ENCODE data around the gene FAM240B.

FAM240B gene

DNA sequence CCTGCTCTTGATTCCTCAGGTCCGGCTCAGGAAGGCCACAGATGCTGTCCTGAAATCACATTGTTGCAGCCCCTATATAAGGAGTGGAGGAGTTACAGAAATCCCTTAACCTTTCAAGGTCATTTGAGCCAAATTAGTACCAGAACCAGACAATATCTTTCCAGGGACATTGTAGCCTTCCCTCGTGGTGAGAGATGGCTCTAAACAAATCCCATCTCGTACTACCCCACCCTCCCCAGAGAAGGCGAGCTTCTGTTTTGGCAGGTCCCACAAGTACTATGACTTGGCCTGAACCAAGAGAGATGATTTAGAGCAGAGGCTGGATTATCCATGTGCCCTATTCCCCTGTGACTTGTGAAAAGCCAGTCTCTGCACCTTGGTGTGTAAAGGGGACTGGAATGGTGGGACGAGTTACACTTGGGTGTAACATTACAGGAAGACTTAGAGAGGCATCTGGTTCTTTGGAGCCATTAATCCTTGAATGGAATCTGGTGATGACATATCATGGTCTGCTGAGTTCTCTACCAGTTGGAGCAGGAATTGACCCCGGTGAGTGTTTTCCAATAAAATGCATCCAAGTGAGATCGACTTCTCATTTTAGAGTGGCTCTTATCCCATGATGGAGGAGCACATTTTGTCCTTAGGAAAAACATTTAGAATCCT, at the start of gene FAM240B:
Gene FAM240B (minus strand): TSS at position 51 of the 663 bp plus-strand sequence. CDS start 16,134 bp downstream, outside the sequence.
- no peak for DNase-seq (ENCODE audit: low read depth in 1 of 2, low spot score in 1 of 2)

DNA sequence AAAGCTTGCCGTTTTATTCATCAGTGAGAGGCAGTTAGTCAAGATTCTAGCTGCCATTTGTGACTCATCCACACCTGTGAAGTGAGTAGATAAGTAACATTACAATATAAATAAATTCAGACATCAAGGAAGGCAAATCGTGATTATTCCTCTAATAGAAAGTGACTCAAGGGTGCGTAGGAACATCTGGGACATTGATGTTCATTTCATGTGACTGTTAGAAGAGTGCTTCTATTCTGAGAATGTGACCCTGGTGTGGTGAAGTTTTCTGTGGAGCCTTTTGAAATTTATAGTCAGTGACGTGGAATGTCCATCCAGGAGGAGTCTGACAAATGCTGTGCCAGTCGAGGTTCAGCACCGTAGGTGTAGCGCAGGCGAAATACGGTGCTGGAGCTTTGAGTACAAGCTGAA, 48.4 kb upstream of the FAM240B start:
- DNase-seq (ENCODE audit: low read depth in 1 of 2, low spot score in 1 of 2) = no peak

DNA sequence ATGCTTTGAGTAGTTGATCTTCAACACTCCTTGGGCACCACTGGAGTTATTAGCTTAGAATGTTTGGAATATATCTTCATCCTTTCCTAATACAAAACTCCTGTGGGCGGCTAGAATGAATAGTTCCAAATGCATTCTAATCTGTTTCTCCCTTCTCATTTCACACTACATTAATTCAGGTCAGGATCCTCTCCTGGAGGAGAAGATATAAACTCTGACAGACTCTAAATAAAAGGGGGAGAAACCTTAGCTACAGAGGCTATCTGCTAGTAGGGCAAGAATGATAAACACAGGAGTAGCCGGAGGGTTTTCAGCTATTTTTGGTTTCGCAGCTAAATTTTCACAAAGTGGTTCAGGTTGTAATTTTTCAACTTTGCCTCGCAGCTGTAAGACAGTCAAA, 45.2 kb upstream of the FAM240B start:
- no peak for DNase-seq (ENCODE audit: low read depth in 1 of 2, low spot score in 1 of 2)

DNA sequence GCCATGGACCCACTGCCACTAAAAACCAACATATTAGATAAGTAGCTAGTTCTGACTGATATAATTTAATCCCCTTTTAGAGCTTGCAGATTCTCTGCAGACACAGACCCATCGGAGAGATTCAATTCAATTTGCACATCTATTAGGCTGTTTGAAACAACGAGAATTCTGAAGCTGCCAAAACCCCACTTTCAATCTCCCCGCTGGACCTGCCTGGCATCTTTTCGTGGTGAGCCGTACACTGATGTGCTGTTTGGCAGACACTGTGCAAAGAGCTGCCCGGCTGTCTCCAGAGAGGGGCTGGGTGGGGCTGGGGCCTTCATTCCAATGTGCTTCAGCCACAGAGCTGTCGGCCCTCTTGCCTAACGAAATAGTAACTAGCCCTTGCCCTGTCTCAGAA, 42.1 kb upstream of the FAM240B start:
- DNase-seq (ENCODE audit: low read depth in 1 of 2, low spot score in 1 of 2) = no peak

DNA sequence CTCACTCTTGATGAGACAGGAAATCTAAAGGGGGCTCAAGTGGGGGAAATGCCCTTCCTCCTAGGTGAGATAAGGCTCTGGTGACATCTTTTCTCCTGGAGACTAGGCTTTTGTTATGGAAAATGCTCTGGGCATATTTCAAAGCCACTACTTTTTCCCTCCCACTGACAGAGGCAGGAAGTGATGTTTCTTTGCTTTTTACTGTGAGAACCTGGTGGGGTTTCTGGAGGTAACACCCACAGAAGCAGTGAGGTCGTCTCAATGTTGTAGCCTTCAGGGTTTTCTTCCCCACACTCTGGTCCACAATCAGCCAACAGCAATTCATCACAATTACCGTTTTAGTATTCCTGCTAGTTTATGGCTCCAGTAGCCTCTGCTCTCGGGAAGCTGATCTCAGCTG, 41.4 kb upstream of the FAM240B start:
- DNase-seq (ENCODE audit: low read depth in 1 of 2, low spot score in 1 of 2) = no peak

DNA sequence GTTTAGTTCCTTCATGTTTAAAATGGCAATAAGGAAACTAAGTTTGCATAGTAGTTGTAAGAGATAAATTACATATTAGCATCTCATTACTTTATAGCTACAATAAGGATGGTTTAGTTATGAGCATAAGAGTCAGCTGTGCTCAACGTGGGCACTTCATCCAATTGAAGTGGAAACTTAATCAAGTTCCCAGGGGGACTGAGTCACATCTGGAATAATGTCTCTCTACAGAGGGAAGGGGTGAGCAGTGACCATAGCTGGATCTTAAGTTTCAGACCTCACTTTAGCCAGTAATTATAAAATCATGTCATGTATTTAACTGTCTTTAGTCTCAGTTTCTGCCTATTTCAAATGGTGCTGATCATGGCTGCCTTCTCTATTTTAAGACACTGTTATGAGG, 36.8 kb upstream of the FAM240B start:
- DNase-seq (ENCODE audit: low read depth in 1 of 2, low spot score in 1 of 2) = no peak

DNA sequence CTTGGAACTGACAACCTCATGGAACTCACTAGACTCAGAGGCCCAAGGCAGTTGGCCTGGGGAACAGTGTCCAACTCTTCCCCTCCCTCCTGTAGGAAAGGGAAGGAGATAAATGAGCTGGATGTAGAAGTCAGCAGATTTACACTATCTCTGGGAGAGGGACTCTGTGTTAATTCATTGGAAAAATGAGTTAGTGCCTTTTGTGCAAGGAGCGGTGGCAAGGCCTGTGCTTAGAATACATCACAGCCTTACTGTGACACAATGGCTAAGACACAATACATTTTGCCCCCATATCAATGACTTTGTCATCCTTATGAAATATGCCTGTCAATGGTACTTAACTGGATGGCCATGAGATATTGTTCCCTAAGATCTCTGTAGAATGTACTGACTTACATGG, 28.0 kb upstream of the FAM240B start:
- no peak for DNase-seq (ENCODE audit: low read depth in 1 of 2, low spot score in 1 of 2)

DNA sequence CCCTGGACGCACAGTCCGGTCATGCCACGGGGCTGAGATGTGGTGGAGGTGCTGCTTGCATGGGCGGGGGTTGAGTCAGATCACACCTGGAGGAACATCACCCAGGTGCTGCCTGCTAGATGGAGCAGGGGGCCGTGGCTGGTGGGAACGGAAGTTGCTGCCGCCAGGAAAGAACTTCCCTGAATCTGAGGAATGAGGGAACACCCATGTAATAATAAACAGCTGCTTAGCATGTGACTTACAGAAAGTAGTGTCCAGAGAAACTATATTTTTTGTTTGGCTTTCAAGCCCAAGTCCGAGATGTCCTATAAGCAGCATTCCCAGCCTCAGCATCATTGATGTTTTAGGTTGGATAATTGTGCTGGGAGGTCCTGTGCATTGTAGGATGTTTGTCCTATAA, 27.1 kb upstream of the FAM240B start:
- DNase-seq (ENCODE audit: low read depth in 1 of 2, low spot score in 1 of 2) = no peak

DNA sequence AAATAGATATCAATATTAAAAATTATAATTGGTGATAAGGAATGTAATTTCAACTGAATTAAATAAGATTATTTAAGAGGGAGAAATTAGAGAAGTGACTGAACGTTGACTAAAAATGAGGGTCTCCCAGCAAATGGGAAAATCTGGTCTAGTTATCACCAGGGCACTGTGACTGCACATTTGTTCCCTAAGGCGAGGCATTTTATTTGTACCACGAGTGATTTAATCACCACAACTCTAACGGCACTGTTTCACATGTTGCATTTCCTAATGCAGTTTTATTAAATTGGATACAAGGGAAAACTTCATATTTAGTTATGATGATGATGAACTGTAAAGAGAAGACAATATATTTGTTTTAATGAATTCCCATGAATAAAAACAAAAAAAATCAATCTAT, 26.4 kb upstream of the FAM240B start:
- DNase-seq (ENCODE audit: low read depth in 1 of 2, low spot score in 1 of 2) = no peak

DNA sequence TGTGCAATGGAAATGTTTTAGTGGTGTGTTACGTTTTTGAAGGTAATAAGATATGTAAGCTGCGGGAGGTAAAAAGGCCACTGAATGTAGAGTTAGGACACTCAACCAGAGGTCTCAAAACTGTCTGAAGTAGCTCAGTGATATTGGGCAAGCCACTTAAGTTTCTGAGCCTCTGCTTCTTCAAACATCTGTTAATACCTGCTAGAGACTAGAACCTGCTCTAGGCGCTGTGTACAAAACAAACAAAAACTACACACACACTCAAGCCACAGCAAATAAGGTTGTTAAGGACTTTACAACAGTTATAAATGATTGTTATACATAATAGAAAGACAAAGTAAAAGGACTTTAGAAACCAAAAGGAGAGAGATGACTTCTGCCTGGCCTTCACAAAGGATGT, 24.6 kb upstream of the FAM240B start:
- no peak for DNase-seq (ENCODE audit: low read depth in 1 of 2, low spot score in 1 of 2)

DNA sequence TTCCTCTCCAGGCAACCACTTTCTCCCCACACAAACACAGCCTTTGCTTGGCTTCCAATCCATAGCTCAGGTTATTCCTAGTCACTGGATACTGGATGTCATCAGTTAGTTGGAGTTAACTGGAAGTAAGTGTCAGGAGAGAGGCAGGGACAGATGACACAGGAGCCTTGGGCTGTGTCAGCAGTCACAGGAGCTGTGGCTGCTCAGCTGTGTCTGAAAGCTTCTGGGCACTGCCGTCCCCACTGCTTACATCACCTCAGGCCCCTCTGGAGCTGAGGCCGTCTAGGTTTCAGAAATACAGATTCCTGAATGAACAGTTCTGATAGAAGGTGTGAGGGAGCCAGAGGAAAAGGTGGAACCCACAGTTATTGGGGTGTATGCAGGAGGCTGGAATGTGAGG, 17.3 kb upstream of the FAM240B start:
- DNase-seq (ENCODE audit: low read depth in 1 of 2, low spot score in 1 of 2) = no peak

DNA sequence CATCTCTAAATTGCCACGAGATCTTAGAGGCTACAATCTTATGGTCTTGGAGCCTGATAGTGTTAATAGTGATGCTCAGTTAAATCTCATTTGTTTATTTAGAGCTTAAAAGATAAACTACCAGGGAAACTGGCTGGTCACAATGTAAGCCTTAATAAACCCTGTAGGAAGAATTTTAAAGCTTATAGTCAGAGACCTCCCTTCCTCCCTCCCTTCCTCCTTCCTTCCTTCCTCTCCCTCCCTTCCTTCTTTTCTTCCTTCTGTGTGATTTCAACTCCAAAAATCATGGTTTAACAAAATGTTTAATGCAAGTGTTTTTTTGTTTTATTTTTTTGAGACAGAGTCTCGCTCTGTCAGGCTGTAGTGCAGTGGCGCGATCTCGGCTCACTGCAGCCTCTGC, 14.9 kb upstream of the FAM240B start:
- DNase-seq (ENCODE audit: low read depth in 1 of 2, low spot score in 1 of 2) = no peak

DNA sequence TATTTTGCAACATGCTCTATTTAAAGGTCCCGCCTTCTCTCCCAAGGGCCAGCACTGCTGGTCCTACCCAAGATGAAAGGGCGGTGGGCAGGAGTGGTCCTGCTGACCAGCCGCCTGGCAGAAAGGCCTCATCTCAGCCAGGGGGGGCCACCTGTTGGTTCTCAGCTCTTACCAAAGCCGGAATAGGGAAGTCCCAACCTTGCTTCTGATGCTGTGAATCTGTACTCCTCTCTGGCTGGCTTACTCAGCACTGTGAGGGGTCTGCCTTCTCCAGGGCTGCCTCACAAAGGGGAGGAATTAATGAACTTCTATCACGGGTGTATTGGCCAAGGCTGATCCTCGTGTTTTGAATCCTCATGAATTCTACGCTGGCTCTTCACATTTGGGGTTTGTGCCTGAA, 13.6 kb upstream of the FAM240B start:
- no peak for DNase-seq (ENCODE audit: low read depth in 1 of 2, low spot score in 1 of 2)

DNA sequence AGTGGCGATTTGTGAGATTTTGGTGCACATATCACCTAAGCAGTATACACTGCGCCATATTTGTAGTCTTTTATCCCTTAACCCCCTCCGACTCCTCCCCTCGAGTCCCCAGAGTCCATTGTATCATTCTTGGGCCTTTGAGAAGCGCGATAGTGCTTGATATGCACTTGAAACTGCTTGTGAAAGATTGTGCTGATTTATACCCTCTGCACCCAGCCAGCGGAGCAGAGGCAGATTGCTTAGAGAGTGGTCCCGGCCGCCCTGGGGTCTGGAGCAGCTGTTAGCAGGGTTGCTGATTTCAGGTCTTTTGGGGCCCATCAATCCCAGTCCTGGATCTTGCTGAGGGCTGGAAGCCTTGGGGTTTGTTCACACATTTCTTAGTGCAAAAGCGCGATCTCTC, 13.0 kb upstream of the FAM240B start:
- no peak for DNase-seq (ENCODE audit: low read depth in 1 of 2, low spot score in 1 of 2)

DNA sequence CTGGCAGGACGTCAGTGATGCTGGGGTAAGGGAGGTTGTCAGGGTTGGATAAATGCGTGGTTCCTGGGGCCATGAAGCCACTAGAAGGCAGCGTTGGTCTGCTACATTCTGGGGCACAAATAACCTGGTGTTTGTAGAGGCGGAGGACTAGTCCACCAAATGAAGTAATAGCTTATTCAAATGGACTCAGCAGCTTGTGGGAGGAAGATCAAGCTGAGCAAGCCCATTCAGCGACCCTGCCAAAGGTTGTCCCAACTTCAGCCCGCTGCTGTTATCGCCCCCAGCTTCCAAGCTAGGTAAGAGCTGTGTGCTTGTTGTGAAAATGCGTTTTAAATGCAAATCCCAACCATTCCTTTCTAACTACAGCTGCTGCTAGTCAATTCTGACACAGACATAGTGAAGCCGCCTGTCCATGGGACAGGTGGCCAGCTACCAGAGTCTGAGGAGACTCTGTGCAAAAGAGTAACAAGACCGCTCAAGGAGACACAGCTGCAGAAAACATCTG, 7.6 kb upstream of the FAM240B start:
- no peak for DNase-seq (ENCODE audit: low read depth in 1 of 2, low spot score in 1 of 2)

DNA sequence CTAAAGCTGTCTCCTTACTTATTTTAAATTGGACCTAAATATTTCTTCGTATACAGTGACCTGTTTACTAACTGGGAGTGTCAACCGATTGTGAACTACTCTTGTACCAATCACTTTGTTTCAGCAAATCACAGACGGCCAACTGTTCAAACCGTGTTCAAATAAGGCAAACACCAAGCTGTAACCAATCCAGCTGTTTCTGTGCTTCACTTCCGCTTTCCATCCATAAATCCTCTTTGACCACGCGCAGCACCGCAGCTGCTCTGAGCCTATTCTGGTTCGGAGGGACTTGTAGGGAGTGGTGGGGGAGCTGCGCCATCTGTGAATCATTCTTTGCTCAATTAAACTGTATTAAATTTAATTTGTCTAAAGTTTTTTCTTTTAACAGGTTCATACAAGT, 4.8 kb upstream of the FAM240B start:
- no peak for DNase-seq (ENCODE audit: low read depth in 1 of 2, low spot score in 1 of 2)

DNA sequence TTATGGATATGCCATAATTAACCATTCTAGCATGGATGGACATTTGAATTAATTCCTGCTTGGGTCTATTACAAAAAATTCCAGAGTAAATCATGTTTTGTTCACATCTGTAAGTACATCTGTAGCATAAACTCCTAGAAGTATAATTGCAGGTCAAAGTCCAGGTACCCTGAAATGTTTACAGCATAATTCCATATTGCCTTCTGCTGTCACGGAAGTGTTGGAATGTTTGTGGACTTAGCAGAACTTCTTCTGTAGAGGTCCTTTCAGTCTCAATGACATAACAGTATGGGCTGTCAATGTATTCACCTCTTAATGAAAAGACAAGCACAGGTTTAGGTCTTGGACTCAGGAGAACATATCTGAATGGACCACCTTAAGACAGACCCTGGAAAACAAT, 1.8 kb downstream of the FAM240B start:
- no peak for DNase-seq (ENCODE audit: low read depth in 1 of 2, low spot score in 1 of 2)

DNA sequence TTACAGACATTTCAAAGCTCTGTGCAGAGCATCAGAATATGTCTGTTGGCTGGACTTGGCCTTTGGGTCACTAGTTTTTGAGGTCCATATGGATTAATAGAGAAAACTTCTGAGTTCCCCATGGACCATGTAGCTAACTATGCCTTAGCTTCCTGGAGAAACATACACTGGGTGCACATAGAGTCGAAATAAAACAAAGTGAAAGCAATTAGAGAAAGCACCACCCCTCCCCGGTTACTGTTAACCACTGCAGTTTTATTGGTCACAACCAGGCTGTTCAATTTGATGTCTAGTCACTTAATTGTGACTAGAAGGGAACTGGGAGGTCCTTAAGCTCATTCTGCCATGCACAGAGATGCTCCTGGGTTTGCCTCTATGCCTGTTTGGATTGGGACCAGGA, 4.2 kb downstream of the FAM240B start:
- no peak for DNase-seq (ENCODE audit: low read depth in 1 of 2, low spot score in 1 of 2)

DNA sequence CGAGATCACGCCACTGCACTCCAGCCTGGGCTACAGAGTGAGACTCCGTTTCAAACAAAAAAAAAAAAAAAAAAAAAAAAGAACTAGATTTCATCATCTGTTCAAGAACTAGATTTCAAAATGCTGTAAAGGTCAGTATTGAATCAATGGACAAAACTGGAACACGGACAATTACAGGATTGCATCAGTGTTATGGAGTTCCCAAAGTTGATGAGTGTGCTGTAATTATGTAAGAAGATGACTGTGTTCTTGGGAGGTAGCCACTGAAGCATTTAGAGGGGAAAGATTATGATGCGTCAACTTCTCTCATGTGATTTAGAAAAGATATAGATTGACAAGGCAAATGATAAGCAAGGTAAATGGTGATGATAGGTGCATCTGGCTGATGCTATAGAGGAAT, 6.5 kb downstream of the FAM240B start:
- DNase-seq (ENCODE audit: low read depth in 1 of 2, low spot score in 1 of 2) = no peak

DNA sequence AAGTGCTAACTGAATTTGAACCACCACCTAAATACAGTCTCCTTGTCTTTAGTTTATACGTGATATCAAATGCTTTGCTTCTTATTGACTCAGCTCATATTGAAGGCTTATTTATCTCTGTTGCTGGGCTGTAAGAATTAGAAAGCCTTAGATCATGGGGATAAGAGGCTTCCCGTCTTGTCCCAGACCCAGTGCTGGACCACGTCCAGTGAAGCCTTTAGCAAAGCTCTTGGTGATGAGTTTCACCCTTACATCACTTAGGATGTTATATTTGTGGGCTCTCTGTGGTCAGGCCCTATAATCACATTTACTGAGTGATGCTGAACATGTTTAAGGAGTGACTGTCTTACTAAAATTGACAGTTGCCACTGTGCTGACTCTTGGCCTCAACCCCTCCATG, 11.2 kb downstream of the FAM240B start:
- no peak for DNase-seq (ENCODE audit: low read depth in 1 of 2, low spot score in 1 of 2)

DNA sequence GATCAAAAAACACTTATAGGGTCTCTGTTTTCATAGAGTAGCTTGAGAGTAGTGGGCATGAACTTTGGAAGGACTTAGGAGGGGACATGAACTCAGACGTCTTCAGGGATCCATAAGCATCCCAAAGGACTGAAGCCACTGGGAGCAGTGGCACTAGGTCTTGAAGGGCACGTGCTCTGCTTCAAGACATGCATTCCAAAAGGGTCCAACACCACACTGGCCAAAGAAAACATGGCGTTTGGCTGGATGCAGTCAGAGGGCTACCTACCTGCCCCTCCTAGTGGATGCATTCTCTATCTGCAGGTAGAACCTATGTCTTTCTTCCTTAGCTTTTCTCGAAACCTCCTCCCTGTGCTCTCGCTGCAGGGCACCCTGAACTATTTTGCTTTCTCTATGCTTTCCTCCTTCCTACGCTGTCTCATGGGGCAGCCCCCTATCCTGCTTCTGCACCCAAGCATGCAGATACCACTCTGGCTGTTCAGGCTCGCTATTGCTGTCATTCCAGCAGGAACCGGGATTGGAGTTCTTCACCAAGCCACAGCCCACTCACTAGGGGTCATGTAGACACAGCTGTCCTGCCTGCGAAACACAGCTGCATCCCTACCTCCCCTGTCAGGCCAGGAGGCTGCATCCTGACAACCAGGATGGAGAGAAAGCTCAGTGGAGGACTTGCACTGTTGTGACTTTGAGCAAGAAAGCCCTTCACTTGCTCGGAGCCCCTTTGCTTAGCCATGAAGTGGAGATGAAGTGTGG, 11.9 kb downstream of the FAM240B start:
- no peak for DNase-seq (ENCODE audit: low read depth in 1 of 2, low spot score in 1 of 2)

DNA sequence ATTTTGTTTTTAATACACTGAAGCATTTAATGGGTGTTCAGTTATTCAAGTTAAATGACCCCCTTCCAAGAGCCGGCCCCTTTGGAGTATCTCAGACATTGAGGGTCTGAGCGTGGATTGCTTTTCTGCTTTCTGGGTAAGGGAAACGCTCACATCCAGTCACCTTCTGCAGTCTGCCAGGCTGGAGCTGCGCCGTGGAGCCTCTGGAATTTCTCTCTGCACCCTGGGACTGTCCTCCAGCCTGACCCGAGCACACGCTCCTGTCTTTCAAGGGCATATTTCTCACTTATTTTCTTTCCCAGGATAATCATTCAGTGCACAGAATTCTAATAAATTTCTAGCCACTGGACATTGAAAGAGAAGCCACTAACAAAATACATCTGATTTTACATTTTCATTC, 13.4 kb downstream of the FAM240B start:
- no peak for DNase-seq (ENCODE audit: low read depth in 1 of 2, low spot score in 1 of 2)

DNA sequence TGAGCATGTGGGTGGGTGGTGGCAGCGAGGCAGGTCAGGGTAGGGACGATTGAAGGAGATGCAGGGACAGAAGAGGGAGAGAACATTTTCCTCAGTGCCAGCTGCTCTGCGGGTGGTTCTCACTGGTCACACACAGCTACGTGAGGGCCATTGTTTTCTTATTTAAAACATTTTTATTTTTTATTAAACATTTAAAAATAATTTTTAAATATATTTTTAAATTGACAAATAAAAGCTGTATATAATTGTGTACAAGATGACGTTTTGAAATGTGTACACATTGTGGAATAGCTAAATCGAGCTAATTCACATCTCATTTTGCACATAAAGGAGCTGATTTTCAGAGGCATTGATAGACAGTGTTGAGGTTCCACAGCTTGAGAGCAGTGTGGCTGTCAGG, 14.0 kb downstream of the FAM240B start:
- DNase-seq (ENCODE audit: low read depth in 1 of 2, low spot score in 1 of 2) = no peak

Data from activated CD4-positive, alpha-beta T cell treated with anti-CD3 and anti-CD28 coated beads, Interleukin-2, amount 50 U/mL, for 24 hours (primary cell).